ENCODE data around the gene CARD11.

The CARD11 gene

GRCh38 chr7:2945171-2945570 is 98.5 kb downstream of the CARD11 start:
- DNase-seq (ENCODE audit: low read depth in 2 of 2, low spot score in 1 of 2) = no peak

- no peak for DNase-seq (ENCODE audit: low read depth in 2 of 2, low spot score in 1 of 2)
Measured at GRCh38 chr7:2944739-2945138, 98.9 kb downstream of the CARD11 start.

GRCh38 chr7:2943851-2944601 is 99.6 kb downstream of the CARD11 start:
- no peak for DNase-seq (ENCODE audit: low read depth in 2 of 2, low spot score in 1 of 2)

DNA sequence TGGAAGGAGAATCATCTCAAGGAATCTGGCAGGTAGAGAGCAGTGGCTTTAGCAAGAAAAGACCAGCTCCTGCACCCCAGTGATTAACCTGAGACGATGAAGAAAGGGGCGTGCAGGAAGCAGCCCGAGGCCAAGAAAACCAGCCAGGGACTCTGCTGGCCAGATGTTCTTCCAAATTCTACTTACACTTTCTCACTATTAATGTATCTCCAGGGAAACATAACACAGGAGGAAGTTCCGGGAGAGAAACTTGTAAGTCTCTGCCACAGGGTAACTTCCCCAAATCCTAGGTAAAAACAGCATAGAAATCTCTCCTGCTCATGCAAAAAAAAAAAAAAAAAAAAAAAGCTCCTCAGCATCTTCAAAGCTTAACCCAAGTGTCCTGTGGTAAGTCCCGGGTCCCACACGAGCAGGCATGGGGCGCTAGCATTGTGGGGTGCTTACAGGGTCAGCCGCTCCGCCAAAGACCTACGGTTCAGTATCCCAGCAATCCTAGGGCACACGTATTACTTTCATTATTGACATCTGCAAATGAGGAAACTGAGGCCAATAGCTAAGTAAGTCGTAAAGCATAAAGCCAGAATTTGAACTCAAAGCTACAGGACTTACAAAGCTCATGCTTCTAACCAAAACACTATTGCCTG is 102.3 kb downstream of the CARD11 start:
- DNase-seq (ENCODE audit: low read depth in 2 of 2, low spot score in 1 of 2) = no peak

- no peak for DNase-seq (ENCODE audit: low read depth in 2 of 2, low spot score in 1 of 2)
Measured at GRCh38 chr7:2940466-2940865, 103.2 kb downstream of the CARD11 start.

DNA sequence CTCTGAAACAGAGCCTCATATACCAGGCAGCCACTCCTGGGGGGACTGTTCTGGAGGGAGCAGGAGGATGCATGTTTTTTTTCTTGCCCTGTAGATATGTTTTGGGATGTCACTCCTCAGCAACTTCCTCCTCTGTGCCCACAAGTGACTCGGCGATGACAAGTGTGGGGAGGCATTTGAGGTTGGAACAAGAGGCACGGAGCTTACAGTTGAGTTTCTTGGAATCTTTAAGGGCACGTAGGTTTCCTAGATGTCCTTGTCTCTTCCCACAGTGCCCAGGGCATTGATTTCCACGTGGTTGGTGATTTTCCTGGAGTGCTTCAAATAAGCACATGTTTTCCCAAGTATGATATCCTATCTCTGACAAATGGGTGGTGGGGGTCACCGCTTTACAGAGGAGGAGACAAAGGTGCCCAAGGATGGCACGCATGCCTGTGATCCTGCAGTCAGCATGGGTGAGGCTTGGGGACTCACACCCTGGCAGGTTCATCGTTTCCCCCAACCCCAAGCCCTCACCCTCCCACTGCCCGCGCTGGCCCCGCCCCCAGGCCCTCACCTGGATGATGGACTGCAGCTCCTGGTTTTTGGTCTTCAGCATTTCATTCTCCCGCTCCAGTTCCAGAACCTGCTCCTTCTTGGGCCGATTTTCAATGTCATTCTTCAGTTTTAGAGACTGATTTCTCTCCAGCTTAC is 104.3 kb downstream of the CARD11 start:
- DNase-seq (ENCODE audit: low read depth in 2 of 2, low spot score in 1 of 2) = no peak

DNA sequence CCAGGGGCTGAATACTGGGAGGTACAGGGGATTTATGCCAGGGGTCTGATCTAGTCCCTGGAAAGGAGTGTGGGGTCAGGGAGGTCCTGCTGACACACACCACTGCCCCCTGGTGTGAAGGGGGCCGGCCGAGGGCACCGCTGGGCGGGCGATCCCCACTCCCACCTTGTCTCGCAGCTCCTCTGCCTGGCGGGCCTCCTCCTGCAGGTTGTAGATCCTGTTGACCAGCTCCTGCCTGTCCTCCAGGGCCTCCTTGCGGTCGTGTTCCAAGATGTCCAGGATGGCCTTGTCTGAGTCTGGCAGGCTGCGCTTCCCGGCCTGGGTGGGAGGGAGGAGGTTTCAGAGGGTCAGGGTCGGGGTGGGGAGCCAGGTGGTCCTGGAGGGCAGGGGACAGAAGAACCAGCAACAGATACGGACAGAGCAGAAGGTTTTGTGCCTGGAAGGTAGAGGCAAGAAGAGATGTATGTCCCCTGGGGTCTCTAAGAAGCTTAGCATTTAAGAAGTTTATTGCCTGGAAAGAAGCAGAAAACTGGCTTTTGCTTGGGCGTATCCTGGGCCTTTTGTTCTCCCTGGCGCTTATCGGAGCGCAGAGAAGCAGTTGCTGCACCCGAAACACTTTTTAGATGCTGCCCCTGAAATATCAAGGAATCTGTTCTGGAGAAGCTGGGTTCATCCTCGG is 105.0 kb downstream of the CARD11 start:
- no peak for DNase-seq (ENCODE audit: low read depth in 2 of 2, low spot score in 1 of 2)

GRCh38 chr7:2937701-2938513 is 105.8 kb downstream of the CARD11 start:
- DNase-seq (ENCODE audit: low read depth in 2 of 2, low spot score in 1 of 2) = no peak

DNA sequence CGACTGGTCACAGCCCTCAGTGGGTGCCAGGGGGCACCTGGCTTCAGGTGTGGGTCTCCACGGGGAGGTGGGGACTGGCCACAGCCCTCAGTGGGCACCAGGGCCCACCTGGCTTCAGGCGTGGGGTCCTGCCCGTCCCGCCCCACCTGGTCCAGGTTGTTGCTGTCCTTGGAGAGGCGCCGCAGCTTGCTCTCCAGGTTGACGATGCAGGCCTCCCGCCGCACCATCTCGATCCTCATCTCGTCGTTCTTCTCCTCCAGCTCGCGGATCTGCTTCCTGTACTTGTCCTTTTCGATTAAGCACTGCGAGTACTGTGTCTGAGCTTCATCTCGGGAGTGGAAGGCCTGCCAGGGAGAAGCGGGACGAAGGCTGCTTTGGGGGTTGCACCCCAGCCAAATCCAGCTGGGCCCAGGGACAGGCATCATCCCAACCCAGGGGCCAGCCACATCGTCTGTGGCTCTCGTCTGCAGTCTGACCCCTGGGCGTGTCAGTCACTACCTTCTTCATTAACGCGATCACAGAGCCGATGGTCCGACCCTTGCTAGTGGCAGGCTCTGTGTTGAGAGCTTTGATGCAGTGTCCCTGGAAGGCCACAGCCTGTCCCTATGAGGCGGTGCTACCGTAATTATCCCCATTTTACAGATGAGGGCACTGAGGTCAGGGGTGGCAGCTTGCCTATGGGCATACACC is 106.6 kb downstream of the CARD11 start:
- no peak for DNase-seq (ENCODE audit: low read depth in 2 of 2, low spot score in 1 of 2)

DNA sequence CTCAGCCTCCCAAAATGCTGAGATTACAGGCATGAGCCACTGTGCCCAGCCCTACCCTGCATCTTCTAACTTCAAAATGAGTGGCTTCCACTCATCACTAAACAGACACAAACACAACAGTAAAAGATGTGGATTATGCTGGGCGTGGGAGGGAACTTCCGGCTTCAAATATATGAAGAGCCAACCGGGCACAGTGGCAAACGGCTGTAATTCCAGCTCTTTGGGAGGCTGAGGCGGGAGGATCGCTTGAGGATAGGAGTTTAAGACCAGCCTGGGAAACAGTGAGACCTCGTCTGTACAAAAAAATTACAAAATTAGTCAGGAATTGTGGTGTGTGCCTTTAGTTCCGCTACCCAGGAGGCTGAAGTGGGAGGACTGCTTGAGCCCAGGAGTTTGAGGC is 107.4 kb downstream of the CARD11 start:
- no peak for DNase-seq (ENCODE audit: low read depth in 2 of 2, low spot score in 1 of 2)

GRCh38 chr7:2934984-2935740 is 108.5 kb downstream of the CARD11 start:
- DNase-seq (ENCODE audit: low read depth in 2 of 2, low spot score in 1 of 2) = no peak

DNA sequence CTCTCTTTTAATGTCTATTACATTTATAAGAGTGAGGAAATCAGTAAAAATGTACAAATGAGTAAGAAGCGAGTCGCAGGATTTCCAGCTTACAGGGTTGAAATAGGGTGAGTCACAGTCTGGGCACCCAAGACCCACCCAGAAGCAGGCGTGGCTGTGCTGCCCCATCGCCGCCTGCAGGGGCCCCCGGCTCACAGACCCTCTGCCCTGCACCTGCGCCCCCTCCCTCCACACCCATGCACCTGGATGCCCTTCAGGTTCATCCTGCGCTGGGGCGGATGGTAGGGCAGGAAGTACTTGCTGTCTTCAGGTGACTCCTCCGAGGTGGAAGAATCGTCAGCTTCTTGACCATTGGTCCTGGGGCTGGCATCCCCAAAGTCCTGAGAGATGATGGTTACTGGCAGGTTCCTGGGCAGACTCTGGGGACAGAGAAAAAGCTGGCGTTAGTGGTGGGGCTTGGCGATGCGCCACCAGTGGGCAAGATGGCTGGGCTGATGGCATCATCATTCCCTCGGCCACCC is 109.4 kb downstream of the CARD11 start:
- no peak for DNase-seq (ENCODE audit: low read depth in 2 of 2, low spot score in 1 of 2)

DNA sequence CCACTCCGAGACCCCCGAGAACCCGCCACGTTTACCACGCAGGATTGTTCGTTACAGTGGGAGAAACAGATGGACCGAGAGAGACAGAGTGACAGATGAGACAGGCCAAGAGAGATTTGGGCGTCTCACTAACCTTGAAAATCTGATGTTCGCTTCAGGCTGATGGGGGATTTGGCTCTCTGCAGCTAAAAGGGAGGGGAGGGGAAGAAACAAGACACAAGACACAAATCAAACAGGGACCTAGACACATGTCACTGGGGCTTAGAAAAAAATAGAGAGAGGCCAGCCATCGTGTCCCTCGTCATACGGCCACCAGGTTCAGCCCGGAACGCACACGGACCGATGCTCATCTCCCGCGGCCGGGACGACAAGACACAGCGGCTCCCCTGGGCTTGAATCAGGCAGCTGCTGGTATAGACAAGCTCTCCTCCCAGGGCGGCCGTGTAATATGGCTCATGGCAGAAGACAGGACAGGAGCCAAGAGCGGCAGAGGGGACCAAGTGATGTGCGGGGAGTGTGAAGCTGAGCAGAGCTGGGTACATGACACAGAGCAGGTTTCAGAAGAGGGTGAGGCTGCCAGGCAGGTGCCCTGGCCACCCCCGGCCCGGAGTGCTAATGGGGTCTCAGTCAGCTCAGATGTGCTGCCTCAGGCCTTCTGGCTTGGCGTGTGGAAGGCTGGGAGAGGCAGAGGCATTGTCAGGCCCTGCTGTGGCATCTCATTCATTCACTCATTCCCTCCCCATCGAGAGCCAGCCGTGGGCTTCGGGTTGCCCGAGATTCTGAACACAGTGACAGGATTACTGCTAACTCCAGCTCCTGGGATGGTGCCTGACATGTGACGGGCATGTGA is 111.0 kb downstream of the CARD11 start:
- no peak for DNase-seq (ENCODE audit: low read depth in 2 of 2, low spot score in 1 of 2)

GRCh38 chr7:2931034-2931415 is 112.6 kb downstream of the CARD11 start:
- DNase-seq (ENCODE audit: low read depth in 2 of 2, low spot score in 1 of 2) = no peak

GRCh38 chr7:2930310-2931033 is 113.2 kb downstream of the CARD11 start:
- DNase-seq (ENCODE audit: low read depth in 2 of 2, low spot score in 1 of 2) = no peak

- no peak for DNase-seq (ENCODE audit: low read depth in 2 of 2, low spot score in 1 of 2)
Measured at GRCh38 chr7:2929321-2930201, 114.1 kb downstream of the CARD11 start.
